Esophagus squamous epithelium (tissue), 4 donors: ENCODE results near the gene TBC1D19.

Experiments used
- POLR2A ChIP-seq, 4 donors: fragments of 450-650 bp; IDR thresholded peaks; one replicate each; pipeline ENCODE4 v1.6.1; 2017; ENCODE audit warnings: antibody characterized with exemption in 4 of 4, mild to moderate bottlenecking in 4 of 4, moderate library complexity in 3 of 4
- TF ChIP-seq, protein P1 (sequence below), 6 experiments: fragments of 450-650 bp in 4 of 6; fragments of 200-600 bp in 2 of 6; sonication (generic) in 2 of 6; IDR thresholded peaks; one replicate each; pipeline ENCODE4 v1.5.1; 2016 to 2019; ENCODE audit warnings: antibody characterized with exemption in 6 of 6, mild to moderate bottlenecking in 4 of 6, moderate library complexity in 4 of 6

DNA sequence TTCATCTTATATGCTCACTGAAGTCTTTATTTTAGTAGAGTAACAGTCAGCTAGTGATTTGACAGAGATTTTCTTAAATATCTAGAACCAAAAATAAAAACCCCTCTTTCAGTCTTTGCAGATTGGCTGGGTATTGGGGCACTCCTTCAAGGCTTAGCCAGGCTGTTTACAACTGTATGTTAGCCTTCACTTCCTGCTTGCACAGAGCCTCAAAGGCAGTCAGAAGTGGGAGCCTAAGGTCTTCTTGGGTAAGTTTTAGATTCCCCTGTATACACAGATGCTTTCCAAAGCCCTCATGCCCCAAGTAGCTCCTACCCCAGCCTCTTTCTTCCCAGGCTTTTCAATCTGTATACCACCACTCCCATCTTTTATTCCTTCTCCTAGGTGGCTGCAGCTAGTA is 140.7 kb downstream of the TBC1D19 start:
- TF ChIP-seq, protein P1, sequence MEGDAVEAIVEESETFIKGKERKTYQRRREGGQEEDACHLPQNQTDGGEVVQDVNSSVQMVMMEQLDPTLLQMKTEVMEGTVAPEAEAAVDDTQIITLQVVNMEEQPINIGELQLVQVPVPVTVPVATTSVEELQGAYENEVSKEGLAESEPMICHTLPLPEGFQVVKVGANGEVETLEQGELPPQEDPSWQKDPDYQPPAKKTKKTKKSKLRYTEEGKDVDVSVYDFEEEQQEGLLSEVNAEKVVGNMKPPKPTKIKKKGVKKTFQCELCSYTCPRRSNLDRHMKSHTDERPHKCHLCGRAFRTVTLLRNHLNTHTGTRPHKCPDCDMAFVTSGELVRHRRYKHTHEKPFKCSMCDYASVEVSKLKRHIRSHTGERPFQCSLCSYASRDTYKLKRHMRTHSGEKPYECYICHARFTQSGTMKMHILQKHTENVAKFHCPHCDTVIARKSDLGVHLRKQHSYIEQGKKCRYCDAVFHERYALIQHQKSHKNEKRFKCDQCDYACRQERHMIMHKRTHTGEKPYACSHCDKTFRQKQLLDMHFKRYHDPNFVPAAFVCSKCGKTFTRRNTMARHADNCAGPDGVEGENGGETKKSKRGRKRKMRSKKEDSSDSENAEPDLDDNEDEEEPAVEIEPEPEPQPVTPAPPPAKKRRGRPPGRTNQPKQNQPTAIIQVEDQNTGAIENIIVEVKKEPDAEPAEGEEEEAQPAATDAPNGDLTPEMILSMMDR (IDR thresholded peaks at IDR 0.05): no peak
- no peak for TF ChIP-seq POLR2A (IDR thresholded peaks at IDR 0.05)
